ENCODE measurements around the gene HM13. TPM values are rescaled to one million over a fixed set of nuclear protein-coding genes. Genes with fewer than 3 reads are reported as not detected.
A peak's percentile ranks its signal among the peaks of the same experiment; 100 is the strongest.

HM13 gene
- total RNA-seq, 4 donors from 2014 or later: 54.8 to 86.7 (median 75.8) TPM

DNA sequence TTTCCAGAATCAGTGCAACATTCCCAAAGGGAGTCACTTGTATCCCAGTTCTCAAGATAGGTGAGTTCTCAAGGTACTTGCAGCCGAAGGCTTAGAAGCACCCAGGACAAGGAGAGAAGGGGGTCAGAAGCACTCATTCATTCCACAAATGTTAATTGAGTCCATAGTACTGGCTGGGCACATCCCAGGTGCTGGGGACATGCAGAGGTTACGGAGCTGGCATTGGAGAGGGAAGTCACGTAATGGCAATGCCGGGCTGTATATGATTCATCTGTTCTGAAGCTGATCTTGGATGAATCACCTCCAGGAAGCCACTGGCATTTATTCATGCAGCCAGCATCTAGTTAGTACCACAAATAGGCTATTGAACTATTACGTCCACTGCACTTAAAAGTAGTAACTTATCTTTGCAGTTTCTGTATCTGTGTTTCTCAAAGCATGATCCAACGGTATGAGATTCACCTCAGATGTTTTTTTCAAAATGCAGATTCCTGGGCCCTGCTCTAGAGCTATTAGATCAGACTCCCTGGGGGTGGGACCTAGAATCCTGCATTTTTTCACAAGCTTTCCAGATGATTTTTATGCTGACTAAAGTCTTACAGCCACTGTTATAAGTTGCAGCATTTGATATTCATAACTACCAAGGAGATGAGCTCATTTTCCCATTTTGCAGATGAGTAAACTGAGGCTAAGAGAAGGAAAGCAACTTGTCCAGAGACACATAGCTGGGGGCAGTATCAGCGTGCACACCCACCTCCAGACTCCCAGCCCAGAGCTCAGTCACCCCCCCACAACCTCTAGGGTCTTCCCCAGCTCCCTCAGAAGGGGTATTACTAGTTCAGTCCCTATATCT, 46.7 kb downstream of the HM13 start:
- WGBS, 2 donors: 61 to 63% methylated on average over 7 of the region's 7 CpGs
- peaks cover 0 to 82% (median 16%) of the 10 kb centered on the region in 3 donors for H3K36me3 ChIP-seq
- no peak overlapping the region for H3K4me3 ChIP-seq
- peaks cover 0 to 26% (median 4%) of the 10 kb centered on the region in 4 donors for H3K4me1 ChIP-seq
- TF ChIP-seq EP300 (IDR thresholded peaks at IDR 0.05) (no peak), POLR2A (IDR thresholded peaks at IDR 0.05) (no peak), CTCF (IDR thresholded peaks at IDR 0.05) (no peak)
- H3K9me3 ChIP-seq: no peaks in the 10 kb centered on the region
- DNase-seq (ENCODE audit: low spot score in 2 of 2): no peak
- H3K27ac ChIP-seq: peak overlapping the region in 3 of 4 donors; percentile 46 to 71 (median 48)
- no peaks in the 10 kb centered on the region for H3K27me3 ChIP-seq

- WGBS, 2 donors: 75 to 83% methylated on average over 1 of the region's 1 CpG
- Histone ChIP-seq H3K27me3 (no peaks in the 10 kb centered on the region), H3K4me1 (peaks cover 0 to 23% (median 4%) of the 10 kb centered on the region in 4 donors), H3K4me3 (no peak overlapping the region), H3K36me3 (peaks cover 0 to 88% (median 16%) of the 10 kb centered on the region in 3 donors), H3K27ac (no peak overlapping the region), H3K9me3 (no peaks in the 10 kb centered on the region)
- TF ChIP-seq POLR2A (IDR thresholded peaks at IDR 0.05): no peak
- TF ChIP-seq EP300 (IDR thresholded peaks at IDR 0.05): no peak
- no peak for TF ChIP-seq CTCF (IDR thresholded peaks at IDR 0.05)
- DNase-seq (ENCODE audit: low spot score in 2 of 2): no peak
Measured at GRCh38 chr20:31562241-31562640, 48.0 kb downstream of the HM13 start.

DNA sequence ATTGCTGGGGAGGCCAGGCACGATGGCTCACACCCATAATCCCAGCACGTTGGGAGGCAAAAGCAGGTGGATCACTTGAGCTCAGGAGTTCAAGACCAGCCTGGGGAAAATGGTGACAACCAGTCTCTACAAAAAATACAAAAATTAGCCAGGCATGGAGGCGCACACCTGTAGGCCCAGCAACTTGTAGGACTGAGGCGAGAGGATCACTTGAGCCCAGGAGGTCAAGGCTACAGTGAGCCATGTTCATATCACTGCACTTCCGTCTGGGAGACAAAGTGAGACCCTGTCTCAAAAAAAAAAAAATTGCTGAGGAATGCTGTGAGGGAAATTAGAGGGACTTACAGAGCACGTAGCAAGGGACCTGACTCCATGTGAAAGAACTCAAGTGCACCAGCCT, 50.0 kb downstream of the HM13 start:
- H3K27ac ChIP-seq: no peak overlapping the region
- peaks cover 0 to 92% (median 16%) of the 10 kb centered on the region in 3 donors for H3K36me3 ChIP-seq
- H3K4me3 ChIP-seq: no peak overlapping the region
- H3K27me3 ChIP-seq: no peaks in the 10 kb centered on the region
- no peaks in the 10 kb centered on the region for H3K9me3 ChIP-seq
- no peak for DNase-seq (ENCODE audit: low spot score in 2 of 2)
- H3K4me1 ChIP-seq: peaks cover 0 to 35% (median 4%) of the 10 kb centered on the region in 4 donors
- WGBS, 2 donors: 88 to 93% methylated on average over 6 of the region's 6 CpGs
- no peak for TF ChIP-seq EP300 (IDR thresholded peaks at IDR 0.05)
- no peak for TF ChIP-seq CTCF (IDR thresholded peaks at IDR 0.05)
- TF ChIP-seq POLR2A (IDR thresholded peaks at IDR 0.05): no peak

- peaks cover 0 to 85% (median 16%) of the 10 kb centered on the region in 3 donors for H3K36me3 ChIP-seq
- WGBS, 2 donors: 92% methylated on average over 6 of the region's 6 CpGs
- no peak for DNase-seq (ENCODE audit: low spot score in 2 of 2)
- H3K27me3 ChIP-seq: no peaks in the 10 kb centered on the region
- TF ChIP-seq EP300 (IDR thresholded peaks at IDR 0.05) (no peak), POLR2A (IDR thresholded peaks at IDR 0.05) (no peak), CTCF (IDR thresholded peaks at IDR 0.05) (no peak)
- peak overlapping the region in 1 of 4 donors; percentile 10 for H3K27ac ChIP-seq
- H3K4me3 ChIP-seq: no peak overlapping the region
- H3K9me3 ChIP-seq: no peaks in the 10 kb centered on the region
- H3K4me1 ChIP-seq: peaks cover 0 to 36% (median 11%) of the 10 kb centered on the region in 4 donors
Measured at GRCh38 chr20:31565699-31566318, 51.6 kb downstream of the HM13 start.

GRCh38 chr20:31566319-31566657, 52.0 kb downstream of the HM13 start:
- peak overlapping the region in 1 of 4 donors; percentile 49 for H3K27ac ChIP-seq
- peaks cover 0 to 80% (median 16%) of the 10 kb centered on the region in 3 donors for H3K36me3 ChIP-seq
- H3K27me3 ChIP-seq: no peaks in the 10 kb centered on the region
- no peak for TF ChIP-seq CTCF (IDR thresholded peaks at IDR 0.05)
- no peak for TF ChIP-seq EP300 (IDR thresholded peaks at IDR 0.05)
- TF ChIP-seq POLR2A (IDR thresholded peaks at IDR 0.05): no peak
- no peak for DNase-seq (ENCODE audit: low spot score in 2 of 2)
- WGBS, 2 donors: 100% methylated on average over 1 of the region's 1 CpG
- no peak overlapping the region for H3K4me3 ChIP-seq
- no peaks in the 10 kb centered on the region for H3K9me3 ChIP-seq
- H3K4me1 ChIP-seq: peaks cover 0 to 39% (median 16%) of the 10 kb centered on the region in 4 donors
